ENCODE data around the gene ASB2. TPM values are rescaled to one million over a fixed set of nuclear protein-coding genes. Genes with fewer than 3 reads are reported as not detected.

ASB2 gene
- total RNA-seq, 1 experiment from 2014 or later, result not detected

- Histone ChIP-seq H3K9me3 (ENCODE audit: control insufficient read depth in 1 of 2, insufficient read depth in 1 of 2, low read depth in 1 of 2, low read length in 2 of 2) (no peaks in the 10 kb centered on the region), H3K4me2 (ENCODE audit: low read length) (peak overlapping the region; percentile 9; the same call in 1 of the 2 replicates), H3K9ac (ENCODE audit: low read length) (no peak overlapping the region), H3K36me3 (ENCODE audit: control insufficient read depth in 1 of 2, insufficient read depth in 2 of 2, low read length in 2 of 2) (no peaks in the 10 kb centered on the region), H3K4me3 (replicated peaks in 1 of 2; ENCODE audit: low read depth in 1 of 2, low read length in 2 of 2) (no peak overlapping the region), H3K27ac (ENCODE audit: low read depth, low read length) (no peak overlapping the region), H3K27me3 (ENCODE audit: insufficient read depth, low read length) (no peaks in the 10 kb centered on the region), H3K9me2 (ENCODE audit: insufficient read depth) (no peaks in the 10 kb centered on the region), H4K20me1 (ENCODE audit: insufficient read depth) (no peaks in the 10 kb centered on the region), H3K4me1 (ENCODE audit: control insufficient read depth in 1 of 2, insufficient read depth in 2 of 2, low read length in 2 of 2) (peaks cover 15 to 29% of the 10 kb centered on the region in 2 experiments; a peak in 3 of 4 replicates), H3K79me2 (ENCODE audit: insufficient read depth, low read length) (no peaks in the 10 kb centered on the region), H2AFZ (ENCODE audit: low read depth, low read length, poor library complexity, severe bottlenecking) (no peak overlapping the region)
- POLR2A ChIA-PET, result interaction anchor here (1.0 kb wide), 1 partner anchor 10 kb away, joined by 3 read pairs; no protein-coding TSS in a partner anchor
- CTCF ChIA-PET, result interaction anchor here (0.5 to 3.3 kb wide), 5 partner anchors 13 to 584 kb away, joined by 3 to 16 read pairs (median 7); partner anchors contain the start of gene CCDC197
- no TSS peak for BruUV-seq (replicated peaks)
- no peak for TF ChIP-seq CTCF (IDR thresholded peaks at IDR 0.05 in 2 of 3, conservative IDR thresholded peaks at IDR 0.05 in 1 of 3; ENCODE audit: borderline replicate concordance in 1 of 3, insufficient read depth in 1 of 3, low read depth in 2 of 3, low read length in 2 of 3)
- no peak for TF ChIP-seq EZH2 (IDR thresholded peaks at IDR 0.05)
- no peak for TF ChIP-seq SP1 (IDR thresholded peaks at IDR 0.05; ENCODE audit: low read depth)
- TF ChIP-seq FOSL1 (IDR thresholded peaks at IDR 0.05; ENCODE audit: low read depth), result no peak
- TF ChIP-seq ZFX (IDR thresholded peaks at IDR 0.05), result no peak
- no peak for TF ChIP-seq YY1 (IDR thresholded peaks at IDR 0.05; ENCODE audit: extremely low read depth, insufficient replicate concordance, low read depth, low read length)
- TF ChIP-seq REST (IDR thresholded peaks at IDR 0.05; ENCODE audit: low read depth), result no peak
- no peak for TF ChIP-seq TCF7L2 (IDR thresholded peaks at IDR 0.05; ENCODE audit: borderline replicate concordance, extremely low read depth, insufficient read depth, insufficient read length)
- no peak for TF ChIP-seq ZNF274 (IDR thresholded peaks at IDR 0.05; ENCODE audit: low read depth, low read length)
- TF ChIP-seq ELF1 (IDR thresholded peaks at IDR 0.05; ENCODE audit: borderline replicate concordance, low read depth), result no peak
- TF ChIP-seq POLR2A (IDR thresholded peaks at IDR 0.05; ENCODE audit: borderline replicate concordance, extremely low read depth, insufficient read depth, insufficient read length), result no peak
- TF ChIP-seq CEBPB (IDR thresholded peaks at IDR 0.05; ENCODE audit: low read depth), result no peak
- no peak for TF ChIP-seq JUND (IDR thresholded peaks at IDR 0.05)
- no peak for TF ChIP-seq SIN3A (IDR thresholded peaks at IDR 0.05; ENCODE audit: low read depth)
- no peak for TF ChIP-seq MAX (IDR thresholded peaks at IDR 0.05)
- no peak for TF ChIP-seq SRF (IDR thresholded peaks at IDR 0.05; ENCODE audit: low read depth)
- no peak for TF ChIP-seq EZH2phosphoT487 (IDR thresholded peaks at IDR 0.05; ENCODE audit: borderline replicate concordance)
- TF ChIP-seq EGR1 (IDR thresholded peaks at IDR 0.05; ENCODE audit: low read depth), result no peak
- no peak for TF ChIP-seq ZBTB33 (IDR thresholded peaks at IDR 0.05; ENCODE audit: extremely low read depth, insufficient replicate concordance, low read length)
- no peak for DNase-seq (ENCODE audit: low read depth, low spot score)
- intact Hi-C loops (cut with micrococcal nuclease), result no loop called here
- RAD21 ChIA-PET (ENCODE audit: low non-redundant PET in 1 of 2, low total read pairs in 2 of 2, uncharacterized antibody in 2 of 2, unreplicated experiment in 2 of 2), result interaction anchor here in 1 of 2 experiments (0.5 kb wide), 1 partner anchor 46 kb away, joined by 5 read pairs; no protein-coding TSS in a partner anchor
- ATAC-seq, result no peak
Observed at GRCh38 chr14:93984070-93984469, 7.7 kb upstream of the ASB2 start.

Measured in HCT116 (cell line).